HepG2 (cell line): ENCODE data around the gene SFMBT1. TPM values are rescaled to one million over a fixed set of nuclear protein-coding genes. Genes with fewer than 3 reads are reported as not detected.

Source experiments
- ATAC-seq: fragments of 200-7000 bp; cut with Tn5 transposase; 3 replicates; pipeline ENCODE4 v1.9.1; 2020; ENCODE audit warnings: mild to moderate bottlenecking, moderate library complexity
- BruUV-seq: library from RNA; stranded (reverse); fragments of 400-500 nt; replicated peaks from 2 replicates; lab custom pipeline; 2021; lab: Mats Ljungman, UMichigan
- CTCF ChIA-PET: fragments of 300-600 bp; formaldehyde crosslinking; extraction: SDS; loops from one replicate; lab custom pipeline; 2021; ENCODE audit warnings: low total read pairs, inconsistent platforms, low intra/inter-chr PET ratio; lab: Yijun Ruan, JAX
- POLR2A ChIA-PET: fragments of 350-600 bp; sonication (Branson Sonifier 250); formaldehyde crosslinking; loops from one replicate; lab custom pipeline; 2020; ENCODE audit warnings: antibody characterized with exemption, inconsistent platforms; lab: Yijun Ruan, JAX
- DNase-seq: peaks from one replicate; pipeline ENCODE4 v3.0.0-alpha.2; 2015; ENCODE audit warnings: low spot score
- FAIRE-seq: peaks from 3 replicates; lab custom pipeline; 2011; peaks lifted over from hg19 to GRCh38; lab: Jason Lieb, UNC
- H2AFZ ChIP-seq: one replicate; pipeline ENCODE4 v1.6.1; 2011; ENCODE audit warnings: low read length, inconsistent platforms
- H3K27ac ChIP-seq: fragments of 300-600 bp; 3 replicates; pipeline ENCODE4 v1.8.0; 2011; ENCODE audit warnings: mixed run types, mild to moderate bottlenecking, mixed read lengths, low read length, inconsistent platforms; ENCODE audit not compliant: insufficient read depth; ENCODE audit errors: extremely low read length
- H3K27me3 ChIP-seq, 2 experiments: fragments of 200-600 bp in 1 of 2; 2 replicates in 1 of 2; 3 replicates in 1 of 2; pipeline versions ENCODE4 v1.6.0 to v1.8.0; 2011; ENCODE audit warnings: low read length in 2 of 2, mild to moderate bottlenecking in 2 of 2, moderate library complexity in 2 of 2, inconsistent platforms in 1 of 2; ENCODE audit not compliant: insufficient read depth in 2 of 2, control insufficient read depth in 1 of 2
- H3K36me3 ChIP-seq, 2 experiments: fragments of 200-600 bp in 1 of 2; replicated peaks in 1 of 2; 2 replicates in 1 of 2; 3 replicates in 1 of 2; pipeline versions ENCODE4 v1.5.1 to v1.8.0; 2011; ENCODE audit warnings: low read length in 2 of 2, inconsistent platforms in 1 of 2; ENCODE audit not compliant: insufficient read depth in 2 of 2, control insufficient read depth in 1 of 2
- H3K4me1 ChIP-seq: 2 replicates; pipeline ENCODE4 v1.5.1; 2012; ENCODE audit warnings: low read length, inconsistent platforms; ENCODE audit not compliant: insufficient read depth
- H3K4me2 ChIP-seq: 2 replicates; pipeline ENCODE4 v1.6.0; 2011; ENCODE audit warnings: low read depth, low read length, inconsistent platforms
- H3K4me3 ChIP-seq, 3 experiments: fragments of 200-600 bp in 1 of 3; sonication (generic), shearing (Covaris generic) in 1 of 3; replicated peaks in 1 of 3; 2 replicates each; pipeline ENCODE4 v1.5.1; 2011 to 2016; ENCODE audit warnings: low read length in 3 of 3, inconsistent platforms in 2 of 3, low read depth in 2 of 3, mild to moderate bottlenecking in 2 of 3, control low read depth in 1 of 3, mixed read lengths in 1 of 3; ENCODE audit not compliant: insufficient read depth in 1 of 3
- H3K79me2 ChIP-seq: one replicate; pipeline ENCODE4 v1.6.1; 2011; ENCODE audit warnings: low read length, inconsistent platforms; ENCODE audit not compliant: insufficient read depth
- H3K9ac ChIP-seq: 2 replicates; pipeline ENCODE4 v1.6.0; 2011; ENCODE audit warnings: mild to moderate bottlenecking, low read depth, low read length, inconsistent platforms; ENCODE audit not compliant: insufficient read depth
- H3K9me3 ChIP-seq: 2 replicates; pipeline ENCODE4 v1.5.1; 2012; ENCODE audit warnings: mild to moderate bottlenecking, low read length
- H4K20me1 ChIP-seq: 2 replicates; pipeline ENCODE4 v1.6.0; 2011; ENCODE audit warnings: inconsistent platforms, mild to moderate bottlenecking, low read length, moderate library complexity; ENCODE audit not compliant: insufficient read depth
- CAMTA2 ChIP-seq: sonication (generic); formaldehyde crosslinking; IDR thresholded peaks from 2 replicates; pipeline ENCODE4 v1.4.0; 2020; ENCODE audit warnings: mild to moderate bottlenecking, missing genetic modification reagents, borderline replicate concordance
- FIP1L1 ChIP-seq: fragments of 200-400 bp; formaldehyde crosslinking; IDR thresholded peaks from 2 replicates; pipeline ENCODE4 v1.6.1; 2018; ENCODE audit warnings: low read depth, mild to moderate bottlenecking, low read length, moderate library complexity, borderline replicate concordance; ENCODE audit not compliant: insufficient read depth
- FOXA1 ChIP-seq, 2 experiments: fragments of 450-650 bp in 1 of 2; sonication (generic) in 1 of 2; formaldehyde crosslinking in 1 of 2; IDR thresholded peaks; 2 replicates each; pipeline versions ENCODE4 v1.4.0 to v1.6.1; 2016 to 2020; ENCODE audit warnings: missing genetic modification reagents in 1 of 2
- FOXA3 ChIP-seq: IDR thresholded peaks from 2 replicates; pipeline ENCODE4 v1.6.1; 2016; ENCODE audit warnings: missing genetic modification reagents, missing compliant biosample characterization
- FOXK1 ChIP-seq: sonication (generic); formaldehyde crosslinking; IDR thresholded peaks from 2 replicates; pipeline ENCODE4 v1.4.0; 2020; ENCODE audit warnings: low read depth, missing genetic modification reagents, borderline replicate concordance
- HOXA9 ChIP-seq: sonication (generic); formaldehyde crosslinking; IDR thresholded peaks from 2 replicates; pipeline ENCODE4 v1.8.1; 2022; ENCODE audit warnings: missing genetic modification reagents, mild to moderate bottlenecking, moderate library complexity, borderline replicate concordance
- PRMT3 ChIP-seq: sonication (generic); formaldehyde crosslinking; IDR thresholded peaks from 2 replicates; pipeline ENCODE4 v1.8.1; 2022; ENCODE audit warnings: low read depth, mild to moderate bottlenecking, moderate library complexity, missing genetic modification reagents, borderline replicate concordance
- SOX6 ChIP-seq, 2 experiments: fragments of 450-650 bp in 1 of 2; sonication (generic) in 1 of 2; formaldehyde crosslinking in 1 of 2; IDR thresholded peaks; 2 replicates each; pipeline versions ENCODE4 v1.4.0 to v1.6.1; 2017 to 2020; ENCODE audit warnings: antibody characterized with exemption in 1 of 2, mild to moderate bottlenecking in 1 of 2, missing genetic modification reagents in 1 of 2
- ZNF292 ChIP-seq: sonication (generic); formaldehyde crosslinking; IDR thresholded peaks from 2 replicates; pipeline ENCODE4 v1.8.1; 2022; ENCODE audit warnings: mild to moderate bottlenecking, low read depth, missing genetic modification reagents, borderline replicate concordance
- ZSCAN20 ChIP-seq: sonication (generic); formaldehyde crosslinking; IDR thresholded peaks from 2 replicates; pipeline ENCODE4 v1.4.0; 2020; ENCODE audit warnings: missing genetic modification reagents, mild to moderate bottlenecking, borderline replicate concordance
- ZSCAN29 ChIP-seq: sonication (generic); formaldehyde crosslinking; conservative IDR thresholded peaks from 2 replicates; pipeline ENCODE4 v1.4.0; 2020; ENCODE audit warnings: mild to moderate bottlenecking, missing genetic modification reagents
- WGBS: methylation state at CpG from one replicate; pipeline ENCODE4 v1.1.6; 2017; ENCODE audit warnings: low lambda C conversion rate; 5-methylcytosine and 5-hydroxymethylcytosine counted together
- in situ Hi-C: cut with HindIII; loops from 2 replicates; pipeline ENCODE4 v1.10.0; 2017; ENCODE audit warnings: low pct_unique_long_range_greater_than_20kb; ENCODE audit not compliant: extremely low pct_ligation_motif_present
- intact Hi-C: fragments of 100-400 bp; cut with micrococcal nuclease; formaldehyde crosslinking; loops from one replicate; pipeline ENCODE4 v1.10.0; 2022; ENCODE audit not compliant: unreplicated experiment
- polyA plus RNA-seq, 8 experiments: library from polyadenylated mRNA; depleted of rRNA in 3 of 8; stranded (reverse) in 7 of 8; unstranded in 1 of 8; fragments of >200 nt; fragmentation: Illumina TruSeq in 4 of 8; extraction: Trizol in 4 of 8; gene quantifications; 2 replicates each; pipeline versions ENCODE4 v1.2.1 to v1.2.3, GENCODE V29; 2011 to 2016; ENCODE audit warnings: low read depth in 4 of 8, missing spikeins in 1 of 8, mixed read lengths in 1 of 8; ENCODE audit not compliant: insufficient read depth in 1 of 8
- total RNA-seq, 5 experiments: library from RNA; depleted of rRNA; stranded (reverse); fragments of >200 nt; fragmentation: Illumina TruSeq; extraction: Trizol; gene quantifications; 2 replicates each; pipeline ENCODE4 v1.2.3, GENCODE V29; 2016; ENCODE audit warnings: low read depth in 1 of 5
- TF ChIP-seq, protein P1 (sequence below): sonication (generic); formaldehyde crosslinking; IDR thresholded peaks from 2 replicates; pipeline ENCODE4 v1.5.1; 2020; ENCODE audit warnings: missing genetic modification reagents, mild to moderate bottlenecking, borderline replicate concordance

SFMBT1 gene
- total and polyA plus RNA-seq, 2 of the 13 experiments (the other 11 are each of a cell fraction or from before 2014, with no cell fraction given): 3.8 to 12.8 TPM

DNA sequence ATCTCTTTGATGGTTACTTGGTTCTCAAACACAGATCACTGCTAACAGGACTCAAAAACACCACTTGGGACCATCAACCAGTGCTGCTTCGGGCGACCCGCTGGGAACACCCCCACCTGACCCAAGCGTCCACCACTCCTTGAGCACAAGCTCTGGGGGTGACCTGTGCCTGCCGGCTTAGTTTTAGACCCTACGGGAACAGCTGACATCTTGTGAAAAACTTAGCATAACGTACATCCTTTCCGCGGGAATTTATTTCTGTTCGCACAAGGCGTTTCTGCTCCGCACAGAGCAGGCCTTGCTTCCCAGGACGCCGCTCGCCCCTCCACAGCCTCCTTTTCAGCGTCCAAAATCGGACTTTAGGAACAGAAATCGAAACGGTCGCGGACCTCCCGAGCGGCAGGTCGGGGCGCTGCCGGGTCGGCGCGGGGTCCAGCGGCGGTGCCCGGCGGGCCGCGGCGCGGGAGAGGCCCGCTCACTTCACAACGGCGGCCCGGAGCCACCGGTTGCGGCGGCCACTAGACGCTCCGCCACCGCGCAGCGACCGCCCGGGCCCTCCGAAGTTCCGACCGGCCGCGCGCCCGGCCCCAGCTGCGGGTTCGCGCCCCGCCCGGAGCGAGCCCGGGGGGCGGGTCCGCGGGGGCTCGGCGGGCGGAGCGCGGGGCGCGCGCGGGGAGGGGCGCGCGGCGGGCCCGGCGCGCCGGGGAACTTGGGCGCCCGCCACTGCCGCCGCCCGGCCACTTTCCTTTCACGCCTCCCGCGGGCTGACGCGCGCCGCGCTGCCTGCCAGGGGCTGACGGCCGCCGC lies 959 bp downstream of the SFMBT1 start (continued):
- no peak for TF ChIP-seq ZSCAN20 (CRISPR knock-in tag)
- peak; percentile 53; the same call in 1 of the 2 replicates for TF ChIP-seq ZNF292
- TF ChIP-seq HOXA9 (CRISPR knock-in tag): no peak
- TF ChIP-seq SOX6 (IDR thresholded peaks at IDR 0.05): no peak
- 0 out of 2 replicates have a peak, but pooled peaks have one; percentile 31 for TF ChIP-seq SOX6 (CRISPR knock-in tag; IDR thresholded peaks at IDR 0.05)

DNA sequence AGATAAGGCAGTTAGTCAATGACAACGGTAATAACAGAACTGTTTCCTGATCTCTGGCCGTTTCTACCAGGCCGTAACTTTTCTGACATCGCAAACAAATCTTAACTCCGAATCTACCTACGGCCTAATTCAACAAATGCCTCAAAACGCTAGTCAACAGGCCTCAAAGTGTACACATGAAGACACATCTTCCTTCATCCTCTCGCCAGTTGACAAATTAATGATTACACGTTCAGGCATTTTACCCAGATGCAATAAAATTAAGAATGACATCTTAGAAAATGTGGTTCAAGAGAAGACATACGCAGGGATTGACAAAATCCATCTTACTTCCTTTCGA lies 1.5 kb downstream of the SFMBT1 start:
- H4K20me1 ChIP-seq: peaks cover 15% of the 10 kb centered on the region
- peaks cover 56% of the 10 kb centered on the region for H3K4me1 ChIP-seq
- H3K4me3 ChIP-seq: peak overlapping the region; percentile 75 to 91 (median 90)
- WGBS: 2% methylated on average over 11 of the region's 11 CpGs
- no peaks in the 10 kb centered on the region; a peak in 1 of 5 replicates for H3K27me3 ChIP-seq
- ATAC-seq (no peak), FAIRE-seq (peak; percentile 77), DNase-seq (no peak)
- peak overlapping the region; percentile 76 for H3K9ac ChIP-seq
- intact Hi-C loops (loop anchor here (5.0 kb wide), 1 partner anchor 42 kb away; no protein-coding TSS in a partner anchor), in situ Hi-C loops (no loop called here)
- H3K27ac ChIP-seq: peak overlapping the region; percentile 62
- H3K4me2 ChIP-seq: peak overlapping the region; percentile 90
- H2AFZ ChIP-seq: peak overlapping the region; percentile 51
- CTCF ChIA-PET: no interaction called here
- peaks cover 44% of the 10 kb centered on the region for H3K79me2 ChIP-seq
- POLR2A ChIA-PET: no interaction called here
- TSS peak; percentile 59 for BruUV-seq
- TF ChIP-seq, protein P1, sequence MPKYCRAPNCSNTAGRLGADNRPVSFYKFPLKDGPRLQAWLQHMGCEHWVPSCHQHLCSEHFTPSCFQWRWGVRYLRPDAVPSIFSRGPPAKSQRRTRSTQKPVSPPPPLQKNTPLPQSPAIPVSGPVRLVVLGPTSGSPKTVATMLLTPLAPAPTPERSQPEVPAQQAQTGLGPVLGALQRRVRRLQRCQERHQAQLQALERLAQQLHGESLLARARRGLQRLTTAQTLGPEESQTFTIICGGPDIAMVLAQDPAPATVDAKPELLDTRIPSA (CRISPR knock-in tag): no peak
- TF ChIP-seq ZSCAN29 (CRISPR knock-in tag): 0 out of 2 replicates have a peak, but pooled peaks have one; percentile 23
- TF ChIP-seq FOXA3 (CRISPR knock-in tag): 0 out of 2 replicates have a peak, but pooled peaks have one; percentile 11
- TF ChIP-seq FOXK1: peak; percentile 22; the same call in 1 of the 2 replicates
- TF ChIP-seq CAMTA2 (CRISPR knock-in tag): 0 out of 2 replicates have a peak, but pooled peaks have one; percentile 23
- no peak for TF ChIP-seq FOXA1 (IDR thresholded peaks at IDR 0.05)
- TF ChIP-seq FOXA1 (CRISPR knock-in tag; IDR thresholded peaks at IDR 0.05): peak; percentile 29; the same call in 1 of the 2 replicates
- TF ChIP-seq FIP1L1: no peak
- no peak for TF ChIP-seq PRMT3
- no peaks in the 10 kb centered on the region for H3K36me3 ChIP-seq
- H3K9me3 ChIP-seq: no peaks in the 10 kb centered on the region
